Glutamatergic neuron (in vitro differentiated cells): Measurements from ENCODE around the gene DHX35. TPM values are rescaled to one million over a fixed set of nuclear protein-coding genes. Genes with fewer than 3 reads are reported as not detected.

ENCODE experiments used
- DNase-seq: peaks from one replicate; pipeline ENCODE4 v3.0.0; 2022
- H3K27ac Mint-ChIP-seq: one replicate; pipeline ENCODE4 v1.8.0; 2020; ENCODE audit warnings: mild to moderate bottlenecking, mixed read lengths, inconsistent platforms; ENCODE audit not compliant: unreplicated experiment
- H3K27me3 Mint-ChIP-seq: one replicate; pipeline ENCODE4 v1.8.0; 2020; ENCODE audit warnings: mild to moderate bottlenecking, moderate library complexity, mixed read lengths, inconsistent platforms; ENCODE audit not compliant: unreplicated experiment
- H3K36me3 Mint-ChIP-seq: one replicate; pipeline ENCODE4 v1.8.0; 2020; ENCODE audit warnings: mild to moderate bottlenecking, mixed read lengths, inconsistent platforms; ENCODE audit not compliant: unreplicated experiment
- H3K4me1 Mint-ChIP-seq: one replicate; pipeline ENCODE4 v1.8.0; 2020; ENCODE audit warnings: mild to moderate bottlenecking, low read depth, mixed read lengths, inconsistent platforms; ENCODE audit not compliant: unreplicated experiment
- H3K4me3 Mint-ChIP-seq: one replicate; pipeline ENCODE4 v1.8.0; 2020; ENCODE audit warnings: mild to moderate bottlenecking, mixed read lengths, inconsistent platforms; ENCODE audit not compliant: unreplicated experiment
- H3K9me3 Mint-ChIP-seq: one replicate; pipeline ENCODE4 v1.8.0; 2020; ENCODE audit warnings: mild to moderate bottlenecking, moderate library complexity, mixed read lengths, inconsistent platforms; ENCODE audit not compliant: unreplicated experiment
- total RNA-seq: library from RNA; stranded (reverse); fragmentation: NEBNext Ultra II Directional; extraction: Animal tissue kit (Norgen Biotek cat#: 25700); gene quantifications from one replicate; pipeline ENCODE4 v1.2.1, GENCODE V29; 2021; ENCODE audit not compliant: unreplicated experiment
- TF ChIP-seq, protein P1 (sequence below): fragments of 200-600 bp; sonication (generic); IDR thresholded peaks from one replicate; pipeline ENCODE4 v1.5.0; 2021; ENCODE audit not compliant: partially characterized antibody, unreplicated experiment

Gene DHX35
- total RNA-seq, 1 donor from 2014 or later, result 12.0 TPM

DNA sequence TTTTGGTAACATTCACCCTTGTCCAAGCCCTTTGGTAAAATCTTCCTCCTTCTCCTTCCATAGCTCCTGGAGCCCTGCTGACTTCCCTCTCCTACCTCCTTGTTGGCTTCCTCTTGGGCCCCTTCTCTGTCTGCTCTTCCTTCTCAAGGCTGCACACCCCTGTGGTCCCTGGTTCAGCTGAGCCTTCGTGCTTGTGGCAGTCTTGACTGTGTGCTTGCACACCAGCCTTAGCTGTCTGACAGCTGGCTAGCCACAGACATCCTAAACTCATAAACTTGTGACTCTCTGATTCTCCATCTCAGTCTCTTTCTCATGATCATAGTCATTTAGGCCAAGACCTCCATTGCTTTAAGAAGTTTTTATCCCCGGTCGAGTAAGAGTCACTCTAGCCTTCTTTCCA is 37.1 kb downstream of the DHX35 start:
- peak overlapping the region; percentile 30 for H3K27ac Mint-ChIP-seq
- H3K36me3 Mint-ChIP-seq, result peaks cover 6% of the 10 kb centered on the region
- H3K4me1 Mint-ChIP-seq, result peaks cover 10% of the 10 kb centered on the region
- H3K4me3 Mint-ChIP-seq, result no peak overlapping the region
- no peaks in the 10 kb centered on the region for H3K27me3 Mint-ChIP-seq
- no peak for DNase-seq
- TF ChIP-seq, protein P1, sequence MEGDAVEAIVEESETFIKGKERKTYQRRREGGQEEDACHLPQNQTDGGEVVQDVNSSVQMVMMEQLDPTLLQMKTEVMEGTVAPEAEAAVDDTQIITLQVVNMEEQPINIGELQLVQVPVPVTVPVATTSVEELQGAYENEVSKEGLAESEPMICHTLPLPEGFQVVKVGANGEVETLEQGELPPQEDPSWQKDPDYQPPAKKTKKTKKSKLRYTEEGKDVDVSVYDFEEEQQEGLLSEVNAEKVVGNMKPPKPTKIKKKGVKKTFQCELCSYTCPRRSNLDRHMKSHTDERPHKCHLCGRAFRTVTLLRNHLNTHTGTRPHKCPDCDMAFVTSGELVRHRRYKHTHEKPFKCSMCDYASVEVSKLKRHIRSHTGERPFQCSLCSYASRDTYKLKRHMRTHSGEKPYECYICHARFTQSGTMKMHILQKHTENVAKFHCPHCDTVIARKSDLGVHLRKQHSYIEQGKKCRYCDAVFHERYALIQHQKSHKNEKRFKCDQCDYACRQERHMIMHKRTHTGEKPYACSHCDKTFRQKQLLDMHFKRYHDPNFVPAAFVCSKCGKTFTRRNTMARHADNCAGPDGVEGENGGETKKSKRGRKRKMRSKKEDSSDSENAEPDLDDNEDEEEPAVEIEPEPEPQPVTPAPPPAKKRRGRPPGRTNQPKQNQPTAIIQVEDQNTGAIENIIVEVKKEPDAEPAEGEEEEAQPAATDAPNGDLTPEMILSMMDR, result no peak
- no peaks in the 10 kb centered on the region for H3K9me3 Mint-ChIP-seq

DNA sequence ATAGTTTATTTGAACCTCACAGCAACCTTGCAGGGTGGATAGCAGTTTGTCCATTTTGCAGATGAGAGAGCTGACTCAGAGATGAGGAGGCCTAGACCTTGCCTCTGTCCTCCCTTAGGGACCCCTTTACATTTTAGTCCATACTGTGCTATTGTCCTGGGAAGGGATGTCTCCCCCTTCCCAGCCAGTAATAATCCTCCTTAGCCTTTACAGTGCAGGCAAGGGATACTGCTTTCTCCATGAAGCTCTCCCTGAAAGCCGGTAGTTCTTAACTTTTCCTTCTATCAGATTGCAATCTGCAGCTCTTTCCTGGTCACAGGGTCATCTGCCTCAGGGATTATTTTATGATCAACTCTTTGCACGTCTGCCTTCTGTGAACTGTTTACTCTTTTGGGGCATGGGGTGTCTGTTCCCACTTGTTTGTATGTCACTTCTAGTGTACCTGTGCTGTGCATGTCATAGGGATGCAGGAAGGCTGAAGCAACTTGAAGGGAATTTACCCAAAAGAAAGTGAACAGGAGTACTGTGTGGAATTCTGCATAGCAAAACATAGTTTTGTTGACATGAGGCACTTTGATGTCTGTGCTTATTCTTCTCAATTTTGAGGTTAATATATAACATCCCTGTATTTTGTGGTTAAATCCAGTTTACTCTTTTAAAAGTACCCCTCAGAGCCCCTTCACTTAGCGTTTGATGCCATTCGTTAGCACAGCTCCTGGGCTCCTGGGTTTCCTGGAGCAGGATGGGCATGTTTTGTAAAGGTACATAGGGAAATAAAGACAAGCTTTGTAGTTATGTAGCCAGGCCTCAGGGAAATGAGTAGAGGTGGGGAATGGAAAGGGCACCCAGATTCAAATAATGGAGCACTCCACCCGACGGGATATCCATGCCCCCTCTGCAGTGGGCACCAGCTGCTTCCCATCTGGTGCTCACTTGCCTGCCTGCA is 38.1 kb downstream of the DHX35 start:
- Mint-ChIP-seq H3K27me3 (no peaks in the 10 kb centered on the region), H3K27ac (no peak overlapping the region), H3K4me1 (peaks cover 10% of the 10 kb centered on the region), H3K36me3 (peaks cover 6% of the 10 kb centered on the region), H3K4me3 (no peak overlapping the region), H3K9me3 (no peaks in the 10 kb centered on the region)
- no peak for DNase-seq
- TF ChIP-seq, protein P1, result no peak

DNA sequence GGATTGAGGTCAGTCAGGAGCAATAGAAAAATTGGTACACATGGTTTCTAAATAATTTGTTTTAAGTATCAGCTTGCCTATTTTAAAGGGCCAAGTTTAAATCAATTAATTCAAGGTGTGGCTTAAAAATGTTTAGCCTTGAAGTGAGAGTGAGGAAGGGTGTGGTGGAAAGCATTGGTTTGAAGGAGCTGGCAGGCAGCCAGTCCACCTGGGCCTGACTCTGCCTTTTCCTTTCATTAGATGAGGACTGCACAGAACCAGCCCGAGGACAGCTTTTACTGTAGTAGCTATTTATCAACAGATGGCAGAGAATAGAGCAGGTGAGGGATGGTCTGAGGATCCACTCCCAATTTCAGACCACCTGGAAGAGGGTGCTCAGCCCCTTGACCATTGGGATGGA is 42.4 kb downstream of the DHX35 start:
- no peaks in the 10 kb centered on the region for H3K9me3 Mint-ChIP-seq
- DNase-seq, result no peak
- H3K4me3 Mint-ChIP-seq, result no peak overlapping the region
- H3K4me1 Mint-ChIP-seq, result peaks cover 24% of the 10 kb centered on the region
- peaks cover 3% of the 10 kb centered on the region for H3K36me3 Mint-ChIP-seq
- no peaks in the 10 kb centered on the region for H3K27me3 Mint-ChIP-seq
- no peak overlapping the region for H3K27ac Mint-ChIP-seq
- TF ChIP-seq, protein P1, result no peak

DNA sequence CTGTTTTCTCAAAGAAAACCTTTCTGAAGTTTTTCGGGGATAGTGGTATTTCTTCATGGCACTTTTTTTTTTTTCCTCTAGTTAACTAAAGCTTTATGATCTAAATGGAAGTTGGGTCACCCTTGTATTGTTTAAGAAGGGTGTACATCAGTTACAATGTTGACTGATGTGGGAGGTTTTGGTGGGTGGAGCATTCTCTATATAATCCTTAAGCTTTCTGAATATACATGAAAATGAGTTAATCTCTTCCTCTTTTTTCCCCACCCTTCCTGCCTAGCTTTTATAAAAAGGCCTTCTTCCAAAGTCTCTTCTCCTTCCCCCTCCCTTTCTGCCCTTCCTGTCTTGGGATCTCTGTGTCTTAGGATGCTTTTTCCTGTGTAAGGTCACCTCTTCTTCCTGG is 47.2 kb downstream of the DHX35 start:
- Mint-ChIP-seq H3K27me3 (no peaks in the 10 kb centered on the region), H3K4me1 (peaks cover 14% of the 10 kb centered on the region), H3K9me3 (no peaks in the 10 kb centered on the region), H3K4me3 (no peak overlapping the region), H3K27ac (no peak overlapping the region), H3K36me3 (no peaks in the 10 kb centered on the region)
- TF ChIP-seq, protein P1, result no peak
- no peak for DNase-seq

DNA sequence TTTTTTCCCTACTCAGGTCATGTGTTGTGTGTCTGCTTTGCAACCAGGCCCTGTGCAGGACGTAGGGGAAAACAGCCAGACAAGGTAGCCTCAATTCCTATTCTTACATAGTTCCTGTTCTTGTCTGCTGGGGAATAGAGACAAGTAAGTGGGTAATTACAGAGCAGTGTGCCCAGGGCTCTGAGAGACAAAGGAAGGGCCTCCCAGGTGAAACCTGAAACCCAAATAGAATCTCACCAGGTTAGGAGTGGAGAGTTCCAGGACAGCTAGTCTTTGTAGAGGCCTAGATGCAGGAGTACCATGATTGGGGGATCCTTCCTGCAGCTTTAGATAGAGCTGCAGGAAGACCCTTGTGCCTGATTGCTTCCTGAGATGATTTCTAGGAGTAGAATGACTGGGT is 48.4 kb downstream of the DHX35 start:
- no peaks in the 10 kb centered on the region for H3K27me3 Mint-ChIP-seq
- H3K9me3 Mint-ChIP-seq, result no peaks in the 10 kb centered on the region
- H3K4me3 Mint-ChIP-seq, result no peak overlapping the region
- DNase-seq, result no peak
- H3K36me3 Mint-ChIP-seq, result no peaks in the 10 kb centered on the region
- TF ChIP-seq, protein P1, result no peak
- peaks cover 13% of the 10 kb centered on the region for H3K4me1 Mint-ChIP-seq
- no peak overlapping the region for H3K27ac Mint-ChIP-seq
